CD4-positive, alpha-beta T cell treated with Interleukin-12 subunit alpha and Interleukin-12 subunit beta, for 1 hour (primary cell): ENCODE data around the gene TBX1.

ENCODE experiments used
- DNase-seq: peaks from one replicate; pipeline ENCODE4 v3.0.0-alpha.2; 2020

Gene TBX1

DNA sequence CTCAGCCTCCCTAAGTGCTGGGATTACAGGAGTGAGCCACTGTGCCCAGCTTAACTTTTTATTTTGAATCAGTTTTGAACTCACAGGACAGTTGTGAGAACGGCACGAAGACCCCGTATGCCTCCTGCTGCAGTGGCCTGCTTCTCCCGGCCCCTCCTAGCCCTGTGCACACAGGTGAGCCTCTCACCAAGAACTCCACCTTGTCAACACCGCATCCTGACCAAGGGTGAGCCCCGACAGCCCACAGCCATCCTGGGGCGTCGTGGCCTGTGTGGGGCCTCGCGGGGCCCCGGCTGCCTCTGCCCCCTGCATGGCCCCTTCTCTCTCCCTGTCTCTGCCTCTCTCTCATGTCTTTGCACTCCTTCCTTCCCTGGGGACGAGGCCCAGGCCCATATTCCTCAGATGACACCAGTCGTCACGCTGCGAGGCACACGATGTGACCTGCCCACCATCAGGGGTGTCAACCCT, 55.3 kb downstream of the TBX1 start:
- DNase-seq = no peak

DNA sequence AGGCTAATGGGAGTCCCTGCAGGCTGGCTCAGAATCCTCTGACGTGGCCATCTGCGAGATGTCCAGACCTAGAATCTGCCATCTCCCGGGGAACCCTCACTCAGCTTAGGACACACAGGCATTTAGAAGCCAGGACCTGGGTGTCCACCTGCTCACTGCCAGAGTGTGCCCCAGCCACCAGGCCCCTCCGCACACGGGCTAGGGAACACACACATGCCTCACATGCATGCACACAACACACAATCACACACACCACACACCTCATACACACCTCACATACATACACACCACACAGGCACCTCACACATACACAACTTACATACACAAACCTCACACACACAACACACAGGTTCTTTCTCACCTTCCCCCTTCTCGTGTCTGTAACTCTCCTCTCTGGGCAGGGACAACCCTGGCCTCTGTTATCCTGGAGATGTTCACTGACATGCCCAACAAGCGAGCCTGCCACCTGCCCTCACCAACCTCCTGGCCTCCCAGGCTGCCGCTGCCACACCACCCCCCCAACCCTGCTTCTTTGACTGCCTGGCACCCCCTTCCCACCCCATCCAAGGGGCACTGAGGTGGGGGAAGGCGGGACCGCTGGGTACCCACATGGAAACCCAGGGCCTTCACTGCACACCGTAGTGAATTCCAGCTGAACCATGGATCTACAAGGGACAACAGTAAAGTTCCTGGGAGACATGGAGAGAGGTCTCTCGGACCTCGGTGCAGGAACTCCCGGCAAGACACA, 56.0 kb downstream of the TBX1 start:
- DNase-seq = no peak
